Amniotic stem cell (primary cell): ENCODE measurements around the gene ECSCR.
A peak's percentile ranks its signal among the peaks of the same experiment; 100 is the strongest.
"Not testable (repeated sequence)": the region's sequence is repeated elsewhere in the genome, so short reads cannot be mapped to it uniquely, and the experiment has no call there.

ENCODE experiments used
- DNase-seq: peaks from one replicate; lab custom pipeline; 2025; lab: John Stamatoyannopoulos, UW

The ECSCR gene

DNA sequence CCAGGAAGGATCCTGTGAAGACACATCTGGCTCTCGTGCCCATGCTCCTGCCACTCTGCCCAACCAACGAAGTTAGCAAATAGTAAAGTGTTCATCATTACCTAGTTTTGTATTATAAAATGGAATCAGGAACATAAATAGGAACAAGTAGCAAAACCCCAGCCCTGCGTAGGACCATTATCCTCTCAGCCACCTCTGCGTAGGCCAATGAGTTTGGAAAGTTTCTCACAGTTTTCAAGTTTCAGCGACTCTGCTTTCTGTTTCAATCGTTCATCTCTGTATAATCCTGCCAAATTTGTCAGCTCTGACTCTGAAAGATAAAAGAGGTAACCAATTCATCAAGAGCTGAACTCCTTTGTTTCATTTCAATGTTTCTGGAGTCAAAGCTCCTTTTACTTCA lies 48.6 kb downstream of the ECSCR start:
- no peak for DNase-seq

DNA sequence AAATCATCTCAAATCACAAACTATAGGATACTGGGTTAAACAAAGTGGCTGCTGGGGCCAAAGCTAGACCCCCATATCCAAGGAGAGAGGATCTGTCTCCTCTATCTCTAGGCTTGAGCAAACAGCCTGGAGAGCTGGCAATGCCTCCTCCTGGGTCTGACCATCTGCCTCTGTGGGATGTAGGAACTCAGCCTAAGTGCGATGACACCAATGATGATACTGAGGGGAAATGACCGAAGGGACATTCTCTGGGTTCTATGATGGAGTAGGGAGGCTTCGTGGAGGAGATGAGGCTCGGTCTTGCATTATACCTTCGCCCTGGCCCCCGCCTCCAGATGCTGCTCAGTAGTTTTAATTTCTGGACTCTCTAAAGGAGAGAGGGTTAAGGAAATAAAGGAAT lies 49.4 kb downstream of the ECSCR start:
- DNase-seq, result no peak

DNA sequence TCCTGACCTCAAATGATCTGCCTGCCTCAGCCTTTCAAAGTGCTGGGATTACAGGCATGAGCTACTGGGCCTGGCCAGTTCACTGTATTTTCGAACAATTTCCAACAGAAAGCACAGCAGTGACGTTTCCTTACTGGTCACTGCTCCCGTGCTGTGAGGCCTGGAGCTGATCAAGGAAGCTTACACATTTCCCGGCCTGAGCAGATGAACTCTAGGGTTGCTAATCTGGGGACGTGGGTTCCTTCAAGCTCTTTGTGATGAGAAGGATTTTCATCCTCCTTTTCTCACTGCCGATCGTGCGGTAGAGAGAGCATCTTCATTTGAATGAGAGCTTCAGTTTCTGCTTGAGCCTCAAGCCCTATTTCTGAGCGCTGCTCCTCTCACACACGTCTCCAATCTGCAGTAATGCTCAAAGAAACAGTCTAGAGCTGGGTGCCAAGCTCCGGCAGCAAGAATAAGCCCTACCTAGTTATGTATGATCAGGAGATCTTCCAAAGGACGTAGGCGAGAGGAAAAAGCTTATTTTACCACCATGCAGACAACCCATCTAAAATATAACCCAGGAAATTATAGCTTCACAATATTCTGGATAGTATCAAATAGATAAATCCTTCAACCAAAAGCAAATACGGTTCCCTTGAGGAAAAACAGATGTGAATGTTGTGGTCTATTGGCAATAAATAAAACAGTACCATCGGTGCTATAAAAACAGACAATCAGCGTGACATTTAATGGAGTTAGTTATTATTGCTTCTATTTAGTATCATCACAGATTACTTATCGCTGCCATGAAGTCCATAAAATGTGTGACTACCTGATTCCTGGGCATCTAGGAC lies 51.3 kb downstream of the ECSCR start:
- no peak for DNase-seq

DNA sequence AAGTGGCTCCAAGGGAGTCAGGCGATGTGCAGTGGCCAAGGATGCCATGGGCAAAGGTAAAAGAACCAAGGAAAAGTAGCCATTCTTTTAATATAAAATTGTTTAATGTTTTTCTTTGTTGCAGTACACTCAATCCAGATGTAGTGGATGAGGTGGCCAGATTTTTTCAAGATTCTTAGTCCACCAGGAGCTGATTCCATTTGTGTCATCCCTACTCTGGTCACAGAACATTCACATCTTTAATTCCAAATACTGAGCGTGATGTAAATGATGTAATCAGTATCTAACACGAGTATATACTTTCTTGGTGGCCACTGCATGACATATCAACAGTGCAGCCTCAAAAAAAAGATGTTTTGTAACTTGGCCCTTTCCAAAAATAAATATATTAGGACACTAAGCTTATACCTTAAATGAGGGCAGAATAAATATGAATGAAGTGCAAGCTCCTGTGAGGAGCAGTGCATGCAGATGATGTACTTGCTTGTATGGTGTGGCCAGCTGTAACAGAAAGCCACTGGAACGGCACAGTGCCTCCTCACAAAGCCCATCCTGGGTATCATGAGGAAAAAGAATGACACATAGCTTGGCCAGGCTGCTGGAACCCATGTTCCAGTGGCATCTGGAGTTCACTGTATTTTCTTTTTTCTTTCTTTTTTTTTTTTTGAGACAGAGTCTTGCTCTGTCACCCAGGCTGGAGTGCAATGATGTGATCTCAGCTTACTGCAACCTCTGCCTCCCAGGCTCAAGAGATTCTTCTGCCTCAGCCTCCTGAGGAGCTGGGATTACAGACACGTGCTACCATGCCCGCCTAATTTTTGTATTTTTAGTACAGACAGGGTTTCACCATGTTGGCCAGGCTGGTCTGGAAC lies 52.2 kb downstream of the ECSCR start:
- no peak for DNase-seq

DNA sequence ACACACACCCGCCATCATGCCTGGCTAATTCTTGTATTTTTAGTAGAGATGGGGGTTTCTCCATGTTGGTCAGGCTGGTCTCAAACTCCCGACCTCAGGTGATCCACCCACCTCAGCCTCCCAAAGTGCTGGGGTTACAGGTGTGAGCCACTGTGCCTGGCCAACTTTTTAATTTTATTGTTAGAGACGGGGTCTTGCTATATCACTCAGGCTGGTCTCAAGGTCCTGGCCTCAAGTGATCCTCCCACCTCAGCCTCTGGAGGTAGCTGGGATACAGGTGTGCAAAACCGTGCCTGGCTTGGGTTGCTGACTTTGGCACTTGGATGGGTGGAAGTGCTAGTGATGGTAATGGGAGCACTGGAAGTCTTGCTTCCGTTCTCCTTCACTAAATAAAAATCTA lies 53.4 kb downstream of the ECSCR start:
- DNase-seq, result not testable (repeated sequence)

DNA sequence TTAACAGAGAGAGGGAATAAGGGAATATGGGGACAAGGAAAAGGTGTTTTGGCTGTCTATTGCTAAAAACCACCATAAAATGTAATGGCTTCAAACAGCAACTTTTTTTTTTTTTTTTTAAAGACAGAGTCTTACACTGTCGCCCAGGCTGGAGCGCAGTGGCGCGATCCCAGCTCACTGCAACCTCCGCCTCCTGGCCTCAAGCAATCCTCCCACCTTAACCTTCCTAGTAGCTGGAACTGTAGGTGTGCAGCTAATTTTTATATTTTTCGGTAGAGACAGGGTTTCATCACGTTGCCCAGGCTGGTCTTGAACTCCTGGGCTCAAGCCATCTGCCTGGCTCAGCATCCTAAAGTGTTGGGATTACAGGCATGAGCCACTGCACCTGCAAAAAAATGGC lies 54.4 kb downstream of the ECSCR start:
- DNase-seq, result no peak

DNA sequence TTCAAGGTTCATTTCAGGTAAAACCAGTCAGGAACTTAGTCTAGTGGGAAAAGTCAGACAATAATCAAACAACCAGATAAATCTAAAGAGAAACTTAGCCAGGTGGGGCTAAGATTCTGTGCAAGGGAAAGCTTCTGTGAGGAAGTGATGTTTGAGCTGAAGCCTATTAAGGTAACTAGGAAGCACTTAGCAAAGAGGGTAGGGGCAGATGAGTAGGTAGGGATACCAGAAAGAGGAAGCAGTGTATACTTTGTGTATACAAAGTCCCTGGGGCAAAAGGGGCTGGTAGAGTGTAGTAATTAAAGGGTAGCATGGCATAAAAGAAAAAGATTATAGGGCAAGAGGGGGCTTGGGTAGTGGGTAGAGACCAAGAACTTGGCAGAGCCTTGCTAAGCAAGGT lies 55.0 kb downstream of the ECSCR start:
- no peak for DNase-seq

DNA sequence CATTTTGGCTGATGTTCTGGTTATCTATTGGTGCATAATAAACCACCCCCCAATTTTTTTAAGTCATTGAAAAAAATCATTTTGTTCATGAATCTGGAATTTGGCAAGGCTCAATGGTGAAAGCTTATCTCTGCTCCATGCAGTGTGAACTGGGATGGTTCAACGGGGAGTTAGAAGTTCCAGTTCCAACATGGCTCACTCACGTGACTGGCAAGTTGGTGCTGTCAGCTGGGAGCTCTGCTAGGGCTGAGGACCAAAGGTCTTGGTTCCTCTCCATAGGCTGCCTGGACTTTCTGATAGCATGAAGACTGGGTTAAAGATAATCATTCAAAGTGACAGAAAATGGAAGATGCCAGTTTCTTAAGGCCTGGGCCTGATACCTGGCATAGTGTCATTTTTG lies 55.6 kb downstream of the ECSCR start:
- DNase-seq, result no peak

DNA sequence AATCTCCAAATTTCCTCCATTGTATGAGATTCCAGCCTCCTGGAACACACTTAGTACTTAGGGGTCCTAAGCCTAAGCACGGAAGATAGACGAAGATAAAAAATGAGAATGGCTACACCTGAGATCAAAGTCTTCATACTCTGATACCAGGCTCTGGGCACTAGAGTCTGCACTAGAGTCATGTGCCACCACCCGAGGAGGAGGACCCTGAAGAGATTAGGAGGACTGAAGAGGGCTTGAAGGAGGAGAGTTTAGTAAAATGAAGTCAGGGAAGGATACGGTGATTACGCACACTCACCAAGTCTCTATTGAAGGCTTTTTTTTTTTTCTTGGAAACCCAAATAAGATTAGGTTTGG lies 58.1 kb downstream of the ECSCR start:
- DNase-seq, result no peak

DNA sequence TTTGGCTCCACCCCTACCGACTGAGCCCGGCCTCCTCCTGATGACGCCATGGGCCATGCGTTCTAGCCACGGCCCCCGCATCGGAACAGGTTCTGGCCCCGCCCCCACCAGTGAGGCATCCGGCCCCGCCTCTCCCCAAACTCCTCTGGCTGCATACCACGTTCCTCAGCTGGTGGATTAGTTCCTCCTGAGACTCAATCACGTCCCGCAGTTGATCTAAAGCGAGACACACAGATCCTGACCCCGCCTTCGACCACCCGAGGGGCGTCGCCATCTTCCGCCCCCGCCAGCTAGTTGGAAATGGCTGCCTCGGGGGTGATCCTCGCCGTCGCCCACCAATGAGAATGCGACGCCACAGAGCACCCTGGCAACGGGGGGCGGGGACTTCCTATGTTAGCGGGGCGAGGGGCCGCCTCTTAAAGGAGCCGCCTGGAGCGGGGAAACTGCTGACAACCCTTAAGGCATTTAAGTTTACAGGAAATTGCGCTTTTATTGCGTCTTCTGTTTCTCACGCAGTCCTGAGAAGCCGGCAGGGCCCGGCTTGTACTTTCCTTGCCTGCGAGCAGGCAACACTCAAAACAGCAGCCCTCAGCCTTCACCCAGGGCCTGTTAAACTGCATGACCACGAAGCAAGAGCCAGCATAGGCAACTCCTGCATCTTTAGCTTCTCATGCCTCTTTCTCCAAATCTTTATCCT lies 58.6 kb downstream of the ECSCR start, which contains the start of gene SPATA24:
SPATA24 (minus strand) TSS at position 303 of the 697 bp plus-strand sequence; CDS start at position 274, 29 bp downstream.
- peak; percentile 99 for DNase-seq

DNA sequence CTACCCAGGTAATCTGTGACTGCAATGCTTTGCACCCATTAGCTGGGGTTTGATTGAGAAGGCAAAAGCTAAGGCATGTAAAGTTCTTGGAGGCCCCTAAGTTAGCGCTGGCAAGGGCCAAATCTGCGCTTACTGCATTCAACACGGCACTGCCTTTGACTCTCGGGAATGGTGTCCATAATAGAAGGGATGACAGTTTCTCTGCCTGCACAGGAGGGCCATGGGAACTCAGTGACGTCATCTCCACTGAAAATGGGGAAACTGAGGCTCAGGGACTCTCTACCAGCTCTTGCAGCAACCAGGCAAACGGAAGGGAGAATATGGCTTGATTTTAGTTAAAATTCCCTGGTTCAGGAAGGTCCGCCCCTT lies 59.1 kb downstream of the ECSCR start:
- no peak for DNase-seq

DNA sequence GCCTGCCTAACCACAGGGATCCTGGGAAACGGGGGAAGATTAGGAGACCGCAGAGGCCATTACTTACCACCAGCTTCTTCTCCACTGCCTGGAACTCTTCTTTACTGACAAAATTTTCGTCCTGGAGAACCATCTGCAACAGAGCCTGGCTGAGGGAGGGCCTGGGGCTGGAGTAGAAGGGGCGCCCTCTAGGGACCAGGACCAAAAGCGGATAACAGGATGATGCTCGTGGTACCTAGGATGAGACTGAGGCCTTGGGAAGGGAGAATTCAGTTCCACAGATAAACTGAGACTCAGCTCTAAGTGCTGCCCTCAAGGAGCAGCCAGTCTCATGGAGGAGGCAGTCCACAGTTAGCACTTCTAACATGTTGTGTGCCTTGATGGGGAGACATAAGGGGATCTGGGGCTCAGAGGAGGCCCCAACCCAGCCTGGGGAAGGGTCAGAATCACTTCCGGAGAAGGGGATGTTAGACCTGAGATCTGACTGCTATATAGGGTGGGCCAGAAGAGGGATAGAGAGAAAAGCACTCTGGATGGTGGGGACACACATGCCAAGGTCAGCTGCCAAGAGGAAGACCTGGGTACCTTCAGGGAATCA lies 59.9 kb downstream of the ECSCR start:
- DNase-seq, result no peak

DNA sequence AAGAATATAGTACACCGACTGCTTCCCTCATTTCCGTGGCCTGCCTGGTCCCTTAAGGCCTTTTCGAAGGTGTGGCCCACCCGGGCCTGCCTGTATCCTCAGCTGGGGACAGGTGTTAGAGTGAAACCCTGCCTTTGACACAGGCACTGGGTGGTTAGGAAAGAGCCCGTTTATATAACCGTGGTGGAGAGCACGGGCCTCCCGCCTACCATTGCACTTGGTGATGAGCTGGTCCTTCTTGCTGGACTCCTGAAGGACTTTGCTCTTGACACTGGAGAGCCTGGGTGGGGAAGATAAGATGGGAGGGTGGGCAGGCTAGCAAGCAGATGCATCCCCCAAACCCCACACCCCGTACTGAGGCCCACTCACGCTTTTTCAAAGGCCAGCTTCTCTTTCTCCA lies 61.0 kb downstream of the ECSCR start:
- no peak for DNase-seq

DNA sequence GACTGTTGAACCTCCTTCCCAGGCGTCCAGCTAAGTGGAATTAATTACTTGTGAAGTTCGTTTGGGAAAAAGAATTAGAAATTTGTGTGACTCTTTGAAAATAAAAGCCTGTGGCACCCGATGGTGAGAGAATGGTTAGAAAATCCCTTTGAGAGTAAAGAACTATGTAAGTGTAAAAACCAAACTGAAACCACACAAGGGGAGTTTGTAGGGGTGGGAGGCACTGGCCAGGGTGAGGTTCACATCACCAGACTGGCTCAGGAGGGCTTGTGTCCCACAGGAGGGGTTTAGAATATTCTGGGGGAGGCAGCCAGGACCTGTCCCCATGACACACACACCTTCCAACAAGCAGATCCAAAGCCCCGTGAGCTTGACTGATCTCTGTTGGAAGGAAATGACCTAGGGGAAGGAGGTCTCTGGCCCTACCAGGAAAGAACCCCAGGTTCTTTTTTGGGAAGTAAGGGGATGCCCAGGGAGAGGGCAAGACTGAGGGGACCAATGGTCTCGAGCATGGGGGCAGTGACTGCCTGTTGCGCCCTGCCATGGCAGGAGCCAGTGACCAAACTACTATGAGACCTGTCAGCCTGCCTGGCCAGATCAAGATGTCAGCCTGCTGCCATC lies 62.9 kb downstream of the ECSCR start:
- DNase-seq, result no peak
